Skeletal muscle satellite cell (primary cell): ENCODE data around the gene FAM219B.

Source experiments
- H3K27me3 ChIP-seq: 2 replicates; pipeline ENCODE4 v1.7.0; 2013; ENCODE audit warnings: low read length; ENCODE audit not compliant: control insufficient read depth, insufficient read depth
- H3K36me3 ChIP-seq: 2 replicates; pipeline ENCODE4 v1.7.0; 2013; ENCODE audit warnings: mild to moderate bottlenecking, control low read depth, low read length; ENCODE audit not compliant: insufficient read depth
- H3K4me1 ChIP-seq: 2 replicates; pipeline ENCODE4 v1.7.0; 2013; ENCODE audit warnings: low read length; ENCODE audit not compliant: control insufficient read depth, insufficient read depth
- H3K4me2 ChIP-seq: 2 replicates; pipeline ENCODE4 v1.7.0; 2013; ENCODE audit warnings: mild to moderate bottlenecking, low read length
- H3K4me3 ChIP-seq: 2 replicates; pipeline ENCODE4 v1.7.0; 2013; ENCODE audit warnings: low read length
- H3K9ac ChIP-seq: 2 replicates; pipeline ENCODE4 v1.7.0; 2013; ENCODE audit warnings: mild to moderate bottlenecking, low read depth, low read length, moderate library complexity
- H3K9me3 ChIP-seq: replicated peaks from 2 replicates; pipeline ENCODE4 v1.7.0; 2013; ENCODE audit warnings: mild to moderate bottlenecking, control low read depth, low read length

FAM219B gene

DNA sequence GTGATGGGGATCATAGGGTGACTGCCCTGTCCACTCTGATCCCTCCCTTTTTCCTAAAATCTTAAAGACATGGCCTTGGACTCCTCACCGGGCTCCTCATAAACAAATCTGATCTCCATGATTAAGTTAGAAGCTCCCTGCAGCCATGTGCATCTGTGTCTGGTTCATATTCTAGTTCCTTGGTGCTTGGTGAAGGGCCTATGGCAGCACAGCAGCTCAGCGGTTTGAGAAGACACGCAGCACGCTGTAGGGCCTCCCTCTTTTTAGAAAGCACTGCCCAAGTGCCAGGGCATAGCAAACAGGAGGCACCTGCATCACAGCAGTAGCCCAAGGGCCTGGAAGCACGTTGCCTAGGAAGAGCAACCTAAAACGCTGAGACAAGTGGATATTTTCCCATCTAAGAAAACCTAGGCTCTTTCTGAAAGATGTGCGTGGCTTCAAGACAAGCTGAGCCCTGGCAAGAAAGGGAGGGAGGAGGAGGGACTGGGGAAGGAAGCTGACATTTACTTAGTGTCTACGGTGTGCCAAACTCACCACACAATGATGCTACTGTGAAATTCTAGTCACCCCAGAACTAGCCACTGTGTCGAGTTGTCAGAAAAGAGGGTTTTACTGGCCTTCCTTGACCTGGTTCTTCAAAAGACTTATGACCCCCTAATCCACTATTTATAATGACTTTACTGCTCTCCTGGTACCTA is 48.8 kb downstream of the FAM219B start:
- H3K36me3 ChIP-seq: peaks cover 26% of the 10 kb centered on the region
- H3K4me1 ChIP-seq: no peaks in the 10 kb centered on the region
- H3K27me3 ChIP-seq: no peaks in the 10 kb centered on the region
- no peak overlapping the region for H3K4me2 ChIP-seq
- no peaks in the 10 kb centered on the region for H3K9me3 ChIP-seq
- no peak overlapping the region for H3K4me3 ChIP-seq
- no peak overlapping the region for H3K9ac ChIP-seq

DNA sequence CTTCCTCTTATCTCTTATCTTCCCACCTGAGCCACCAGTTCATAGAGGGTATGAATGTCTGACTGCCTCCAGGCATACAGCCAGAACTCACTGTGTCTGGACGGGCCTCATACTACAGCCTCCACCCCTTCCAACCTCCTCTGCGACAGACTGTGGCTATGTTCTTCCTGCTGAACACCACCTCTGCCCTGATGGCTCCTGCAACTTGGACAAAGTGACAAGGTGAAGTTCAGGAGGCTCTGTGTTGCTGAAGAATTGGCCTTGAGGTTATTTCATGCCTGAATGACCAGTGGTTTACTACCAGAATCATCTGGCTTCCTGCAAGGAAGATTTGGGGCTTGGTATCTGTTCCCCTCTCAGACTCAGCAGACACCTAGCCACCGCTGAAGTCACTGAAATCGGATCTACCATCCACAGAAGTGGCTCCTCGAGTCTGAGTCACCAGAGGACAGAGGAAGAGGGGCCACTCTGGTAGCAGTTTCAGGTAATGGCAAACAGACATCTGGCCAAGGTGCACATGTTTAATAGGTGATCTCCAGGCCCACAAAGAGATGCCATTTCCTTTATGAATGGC is 49.5 kb downstream of the FAM219B start:
- H3K4me2 ChIP-seq: no peak overlapping the region
- H3K4me3 ChIP-seq: no peak overlapping the region
- H3K27me3 ChIP-seq: no peaks in the 10 kb centered on the region
- H3K4me1 ChIP-seq: no peaks in the 10 kb centered on the region
- H3K9me3 ChIP-seq: no peaks in the 10 kb centered on the region
- H3K36me3 ChIP-seq: peaks cover 31% of the 10 kb centered on the region
- H3K9ac ChIP-seq: no peak overlapping the region

DNA sequence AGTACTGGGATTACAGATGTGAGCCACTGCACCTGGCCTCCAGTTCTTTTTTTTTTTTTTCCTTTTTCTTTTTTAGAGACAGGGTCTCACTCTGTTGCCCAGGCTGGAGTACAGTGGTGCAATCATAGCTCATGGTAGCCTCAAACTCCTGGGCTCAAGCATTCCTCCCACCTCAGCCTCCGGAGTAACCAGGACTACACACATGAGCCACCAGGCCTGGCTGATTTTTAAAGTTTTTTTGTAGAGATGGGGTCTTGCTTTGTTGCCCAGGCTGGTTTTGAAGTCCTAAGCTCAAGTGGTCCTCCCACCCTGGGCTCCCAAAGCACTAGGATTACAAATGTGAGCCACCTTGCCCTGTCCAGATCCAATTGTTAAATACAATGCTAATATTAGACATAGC is 50.1 kb downstream of the FAM219B start:
- no peak overlapping the region for H3K4me2 ChIP-seq
- no peaks in the 10 kb centered on the region for H3K27me3 ChIP-seq
- H3K9ac ChIP-seq: no peak overlapping the region
- no peak overlapping the region for H3K4me3 ChIP-seq
- H3K4me1 ChIP-seq: no peaks in the 10 kb centered on the region
- H3K36me3 ChIP-seq: peaks cover 36% of the 10 kb centered on the region
- no peaks in the 10 kb centered on the region for H3K9me3 ChIP-seq

DNA sequence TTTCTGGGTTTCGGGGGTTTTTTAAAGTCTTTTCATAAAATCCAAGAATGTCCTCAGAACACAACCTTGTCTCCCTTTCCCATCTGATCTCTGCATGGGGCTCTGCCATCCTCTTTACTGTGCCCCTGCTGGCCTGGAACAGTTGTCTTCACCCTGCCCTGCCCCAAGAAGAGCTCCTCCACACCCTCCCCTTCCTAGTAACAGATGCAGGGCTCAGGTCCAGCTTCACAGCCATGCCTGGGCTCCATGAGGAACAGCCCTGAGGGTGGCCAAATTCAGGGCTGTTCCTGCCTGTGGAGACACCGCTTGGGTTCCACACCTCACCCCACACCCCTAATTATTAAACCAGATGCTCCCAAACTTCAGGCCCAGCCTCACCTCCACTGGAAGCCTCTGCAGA is 50.8 kb downstream of the FAM219B start:
- H3K36me3 ChIP-seq: peaks cover 40% of the 10 kb centered on the region
- H3K9me3 ChIP-seq: no peaks in the 10 kb centered on the region
- H3K4me2 ChIP-seq: no peak overlapping the region
- H3K4me1 ChIP-seq: no peaks in the 10 kb centered on the region
- H3K9ac ChIP-seq: no peak overlapping the region
- H3K27me3 ChIP-seq: no peaks in the 10 kb centered on the region
- no peak overlapping the region for H3K4me3 ChIP-seq

DNA sequence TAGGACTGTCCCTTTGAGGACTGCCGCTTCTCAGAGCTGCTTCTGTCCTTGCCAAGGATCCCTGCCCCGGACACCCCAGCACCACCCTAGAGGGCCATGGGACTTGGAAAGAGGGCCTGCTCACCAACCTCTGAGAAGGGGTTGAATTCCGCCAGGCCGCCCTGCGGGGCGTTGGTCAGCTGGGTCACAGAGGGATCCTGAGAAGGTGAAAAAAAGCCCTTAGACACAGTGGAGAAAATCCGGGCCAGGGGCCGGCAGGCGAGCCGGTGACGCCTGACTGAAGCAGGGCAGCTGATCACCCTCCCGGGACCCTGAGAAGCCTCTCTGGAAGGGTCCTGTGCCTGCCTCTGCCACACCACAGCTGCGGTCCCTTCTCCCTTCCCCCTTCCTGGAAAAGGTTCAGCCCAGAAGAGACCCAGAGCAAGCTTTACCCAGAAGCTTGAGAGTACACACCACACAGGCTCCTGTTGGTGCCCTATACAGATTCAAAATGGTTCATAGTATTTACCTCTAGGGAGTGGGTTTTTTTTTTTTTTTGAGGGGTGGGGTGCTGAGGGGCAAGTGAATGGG is 52.1 kb downstream of the FAM219B start:
- Histone ChIP-seq H3K36me3 (peaks cover 52% of the 10 kb centered on the region), H3K4me1 (no peaks in the 10 kb centered on the region), H3K4me3 (no peak overlapping the region), H3K9me3 (no peaks in the 10 kb centered on the region), H3K9ac (no peak overlapping the region), H3K4me2 (no peak overlapping the region), H3K27me3 (no peaks in the 10 kb centered on the region)

DNA sequence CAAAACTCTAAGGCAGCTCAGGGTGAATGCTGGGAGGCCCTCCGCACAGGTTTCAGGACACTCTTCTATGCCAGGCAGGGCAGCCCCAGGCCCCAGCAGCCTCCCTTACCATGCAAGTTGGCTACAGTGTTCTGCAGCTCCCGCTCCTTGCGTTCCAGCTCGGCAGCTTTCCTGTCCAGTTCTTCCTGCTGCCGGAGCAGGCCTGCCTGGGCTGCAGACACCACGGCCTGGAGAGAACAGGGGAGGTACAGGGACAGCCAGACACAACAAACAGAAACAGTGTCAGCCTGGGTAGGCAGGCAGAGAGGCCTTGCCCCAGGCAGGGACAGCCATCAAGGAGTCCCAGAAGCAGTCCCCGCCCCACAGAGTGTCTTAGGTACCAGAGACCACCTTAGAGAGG is 54.7 kb downstream of the FAM219B start:
- H3K9me3 ChIP-seq: no peaks in the 10 kb centered on the region
- H3K4me2 ChIP-seq: no peak overlapping the region
- peaks cover 53% of the 10 kb centered on the region for H3K36me3 ChIP-seq
- no peaks in the 10 kb centered on the region for H3K4me1 ChIP-seq
- no peak overlapping the region for H3K4me3 ChIP-seq
- no peak overlapping the region for H3K9ac ChIP-seq
- no peaks in the 10 kb centered on the region for H3K27me3 ChIP-seq

GRCh38 chr15:74850393-74850792 is 56.3 kb downstream of the FAM219B start:
- H3K9ac ChIP-seq: no peak overlapping the region
- no peak overlapping the region for H3K4me2 ChIP-seq
- peaks cover 53% of the 10 kb centered on the region for H3K36me3 ChIP-seq
- no peaks in the 10 kb centered on the region for H3K27me3 ChIP-seq
- no peak overlapping the region for H3K4me3 ChIP-seq
- H3K9me3 ChIP-seq: no peaks in the 10 kb centered on the region
- H3K4me1 ChIP-seq: no peaks in the 10 kb centered on the region
